HG02610 (cell line): Measurements from ENCODE around the gene SCART1.

Experiments
- ATAC-seq: cut with Tn5 transposase; IDR thresholded peaks from one replicate; pipeline ENCODE4 v1.9.1; 2021; ENCODE audit warnings: mild to moderate bottlenecking, moderate library complexity; ENCODE audit not compliant: unreplicated experiment

Gene SCART1

GRCh38 chr10:133454204-133454893, 604 bp downstream of the SCART1 start:
- ATAC-seq, result no peak

GRCh38 chr10:133455196-133455595, 1.5 kb downstream of the SCART1 start:
- no peak for ATAC-seq

GRCh38 chr10:133455611-133456031, 1.9 kb downstream of the SCART1 start:
- ATAC-seq, result no peak

- no peak for ATAC-seq
These were observed 2.6 kb downstream of the SCART1 start for GRCh38 chr10:133456041-133456951.

DNA sequence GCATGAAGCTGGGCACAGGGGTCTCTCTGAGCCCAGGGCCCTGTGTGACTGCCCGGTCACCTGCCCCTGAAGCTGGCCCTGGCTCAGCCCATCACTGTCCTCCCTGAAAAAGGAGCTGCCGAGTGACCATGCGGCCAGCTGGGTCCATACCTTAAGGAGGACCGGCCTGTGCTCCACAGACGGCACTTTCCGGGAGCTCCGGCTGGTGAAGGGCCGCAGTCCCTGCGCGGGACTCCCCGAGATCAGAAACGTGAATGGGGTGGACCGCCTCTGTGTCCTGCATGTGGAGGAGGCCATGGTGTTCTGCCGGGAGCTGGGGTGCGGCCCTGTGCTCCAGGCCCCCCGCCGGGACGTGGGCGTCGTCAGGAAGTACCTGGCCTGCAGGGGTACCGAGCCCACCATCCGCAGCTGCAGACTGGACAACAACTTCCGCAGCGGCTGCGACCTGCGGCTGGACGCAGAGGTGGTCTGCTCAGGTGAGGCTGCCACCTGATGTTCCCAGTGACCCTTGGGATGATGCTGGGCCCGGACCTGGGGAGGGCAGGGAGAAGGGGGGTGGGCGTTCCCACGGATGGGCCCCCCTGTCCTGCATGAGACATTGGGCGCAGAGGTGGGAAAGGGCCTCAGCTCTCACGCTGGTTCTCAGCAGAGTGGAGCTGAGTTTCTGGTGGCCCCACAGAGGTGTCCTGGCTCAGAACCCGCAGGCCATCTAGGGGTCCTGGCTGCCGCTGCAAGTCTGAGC, 3.5 kb downstream of the SCART1 start:
- ATAC-seq, result no peak

- ATAC-seq, result no peak
These were observed 4.4 kb downstream of the SCART1 start for GRCh38 chr10:133458021-133458709.

DNA sequence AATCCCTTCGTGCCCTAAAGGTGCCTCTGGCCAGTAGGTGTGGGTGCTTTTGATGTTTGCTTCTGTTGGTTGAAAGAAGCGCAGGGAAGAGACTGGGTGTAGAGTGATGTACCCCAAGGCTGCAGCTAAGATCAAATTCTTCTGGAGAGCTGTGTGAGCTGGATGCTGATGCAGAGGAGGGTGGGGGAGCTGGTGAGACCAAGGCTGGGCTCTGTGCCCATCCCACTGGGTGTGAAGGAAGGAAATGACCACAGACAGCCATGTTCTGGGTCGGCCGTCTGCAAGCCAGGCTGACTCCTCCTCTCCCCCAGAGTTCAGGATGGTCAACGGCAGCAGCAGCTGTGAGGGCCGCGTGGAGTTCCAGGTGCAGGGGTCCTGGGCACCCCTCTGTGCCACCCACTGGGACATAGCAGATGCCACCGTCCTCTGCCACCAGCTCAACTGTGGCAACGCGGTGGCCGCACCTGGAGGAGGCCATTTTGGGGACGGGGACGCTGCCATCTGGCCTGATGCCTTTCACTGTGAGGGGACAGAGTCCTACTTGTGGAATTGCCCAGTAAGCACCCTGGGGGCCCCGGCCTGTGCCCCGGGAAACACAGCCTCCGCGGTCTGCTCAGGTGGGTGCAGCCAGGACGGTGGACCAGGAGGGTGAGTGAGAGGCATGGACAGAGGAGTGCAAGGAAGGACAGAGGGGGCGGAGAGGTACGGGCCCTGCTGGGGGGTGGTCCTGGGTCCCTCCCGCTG, 5.1 kb downstream of the SCART1 start:
- no peak for ATAC-seq

DNA sequence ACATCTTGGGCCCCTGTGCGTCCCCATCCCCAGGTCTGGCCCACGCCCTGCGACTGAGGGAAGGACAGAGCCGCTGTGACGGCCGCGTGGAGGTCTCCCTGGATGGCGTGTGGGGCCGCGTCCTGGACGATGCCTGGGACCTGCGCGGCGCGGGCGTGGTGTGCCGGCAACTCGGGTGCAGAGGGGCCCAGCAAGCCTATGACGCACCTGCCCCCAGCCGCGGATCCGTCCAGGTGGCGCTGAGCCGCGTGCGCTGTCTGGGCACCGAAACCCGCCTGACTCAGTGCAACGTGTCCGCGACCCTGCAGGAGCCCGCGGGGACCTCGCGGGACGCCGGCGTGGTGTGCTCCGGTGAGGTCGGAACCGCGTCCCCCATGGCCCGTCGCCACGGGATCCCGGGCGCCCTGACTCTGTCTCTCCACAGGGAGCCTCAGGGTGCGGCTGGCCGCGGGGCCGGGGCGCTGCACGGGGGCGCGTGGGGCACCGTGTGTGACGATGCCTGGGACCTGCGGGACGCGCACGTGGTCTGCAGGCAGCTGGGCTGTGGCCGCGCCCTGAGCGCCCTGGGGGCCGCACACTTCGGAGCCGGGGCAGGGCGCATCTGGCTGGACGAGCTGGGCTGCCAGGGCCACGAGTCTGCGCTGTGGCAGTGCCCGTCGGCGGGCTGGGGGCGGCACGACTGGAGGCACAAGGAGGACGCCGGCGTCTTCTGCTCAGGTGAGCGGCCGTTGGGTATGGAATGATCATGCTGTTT, 5.9 kb downstream of the SCART1 start:
- ATAC-seq, result no peak

DNA sequence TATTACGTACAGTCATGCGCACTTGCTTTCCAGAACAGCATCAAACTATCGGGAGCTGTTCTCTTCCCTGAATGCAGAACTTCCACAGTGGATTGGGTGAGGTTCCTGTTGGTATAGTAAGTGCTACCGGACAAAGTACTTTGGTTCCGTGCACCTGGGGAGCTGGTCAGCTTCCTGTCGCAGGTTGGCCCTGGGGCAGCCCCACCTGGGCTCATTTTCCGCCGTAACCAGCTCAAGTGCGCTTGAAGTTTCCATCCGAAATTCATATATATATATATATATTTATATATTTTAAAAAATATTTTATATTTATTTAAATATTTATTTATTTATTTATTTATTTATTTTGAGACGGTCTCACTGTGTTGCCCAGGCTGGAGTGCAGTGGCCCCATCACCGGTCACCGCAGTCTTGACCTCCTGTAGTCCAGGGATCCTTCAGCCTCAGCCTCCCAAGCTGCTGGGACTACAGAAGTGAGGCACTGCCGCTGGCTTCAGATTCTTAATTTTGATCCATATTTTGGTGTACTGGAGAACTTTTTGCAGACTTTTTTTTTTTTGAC, 6.5 kb downstream of the SCART1 start:
- ATAC-seq, result no peak

DNA sequence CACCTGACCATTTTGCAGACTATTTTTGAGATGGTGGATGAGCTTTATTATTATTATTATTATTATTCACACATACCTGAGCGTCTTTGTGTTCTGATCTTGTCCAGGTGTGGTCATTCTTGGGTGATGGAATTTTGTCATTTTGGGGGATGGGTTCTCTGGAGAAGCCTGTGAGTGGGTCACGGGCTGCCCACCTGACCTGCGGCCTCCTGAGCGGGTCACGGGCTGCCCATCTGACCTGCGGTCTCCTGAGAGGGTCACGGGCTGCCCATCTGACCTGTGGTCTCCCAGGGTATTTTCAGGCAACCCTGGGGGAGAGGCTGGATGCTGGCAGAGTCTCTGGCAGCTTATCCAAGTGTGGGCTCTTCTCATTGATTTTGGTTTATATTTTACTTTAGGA, 7.3 kb downstream of the SCART1 start:
- no peak for ATAC-seq

GRCh38 chr10:133461841-133462240, 8.1 kb downstream of the SCART1 start:
- no peak for ATAC-seq

DNA sequence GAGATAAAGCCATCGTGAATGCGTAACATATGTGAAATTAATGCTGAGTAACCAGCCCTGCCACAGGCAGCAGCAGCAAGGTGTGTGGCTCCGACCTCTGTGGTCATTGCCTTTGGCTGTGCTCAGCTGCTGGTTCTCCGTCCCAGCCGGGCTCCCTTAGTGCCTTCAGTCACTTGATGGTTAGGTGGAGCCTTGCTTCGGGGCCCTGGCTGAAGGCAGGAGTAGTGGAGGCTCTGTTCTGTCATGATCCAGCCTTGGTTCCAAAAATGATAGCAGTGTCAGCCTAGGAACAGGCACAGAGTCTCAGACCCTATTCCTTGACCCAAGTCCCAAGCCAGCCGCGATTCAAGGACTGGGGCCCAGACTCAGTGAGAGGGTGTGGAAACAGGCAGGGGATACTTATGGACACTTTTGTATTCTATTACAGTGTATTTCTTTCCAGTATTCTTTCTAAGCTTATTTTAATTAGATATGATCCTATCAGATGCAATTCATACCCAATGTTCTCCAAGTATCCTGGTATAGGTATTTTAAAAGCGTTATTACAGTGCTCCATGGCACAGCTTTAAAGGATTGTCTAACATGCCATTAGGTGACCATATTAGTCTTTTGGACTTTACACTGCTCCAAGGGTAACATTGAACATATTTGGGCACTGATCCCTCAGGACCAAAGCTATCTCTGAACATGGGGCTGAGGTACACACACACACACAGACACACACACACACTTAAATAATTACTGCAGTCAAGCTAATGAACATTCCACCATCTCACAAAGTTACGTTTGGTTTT, 9.0 kb downstream of the SCART1 start:
- no peak for ATAC-seq

DNA sequence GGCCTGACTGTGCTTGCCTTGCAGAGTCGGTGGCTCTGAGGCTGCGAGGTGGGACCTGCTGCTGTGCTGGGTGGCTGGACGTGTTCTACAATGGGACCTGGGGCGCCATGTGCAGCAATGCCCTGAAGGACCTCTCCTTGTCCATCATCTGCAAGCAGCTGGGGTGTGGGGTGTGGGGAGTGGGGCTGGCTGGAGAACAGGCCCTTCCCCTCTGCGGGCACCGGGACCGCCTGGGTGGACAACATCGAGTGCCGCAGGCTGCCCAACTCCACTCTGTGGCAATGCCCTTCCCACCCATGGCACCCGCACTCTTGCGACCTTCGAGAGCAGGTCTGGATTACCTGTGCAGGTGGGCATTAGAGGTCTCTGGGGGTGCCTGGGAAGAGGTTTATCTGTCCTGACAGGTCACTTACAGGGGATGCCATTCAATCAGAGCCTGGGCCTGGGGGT, 10.9 kb downstream of the SCART1 start:
- ATAC-seq, result no peak

GRCh38 chr10:133465191-133465949, 11.6 kb downstream of the SCART1 start:
- no peak for ATAC-seq

DNA sequence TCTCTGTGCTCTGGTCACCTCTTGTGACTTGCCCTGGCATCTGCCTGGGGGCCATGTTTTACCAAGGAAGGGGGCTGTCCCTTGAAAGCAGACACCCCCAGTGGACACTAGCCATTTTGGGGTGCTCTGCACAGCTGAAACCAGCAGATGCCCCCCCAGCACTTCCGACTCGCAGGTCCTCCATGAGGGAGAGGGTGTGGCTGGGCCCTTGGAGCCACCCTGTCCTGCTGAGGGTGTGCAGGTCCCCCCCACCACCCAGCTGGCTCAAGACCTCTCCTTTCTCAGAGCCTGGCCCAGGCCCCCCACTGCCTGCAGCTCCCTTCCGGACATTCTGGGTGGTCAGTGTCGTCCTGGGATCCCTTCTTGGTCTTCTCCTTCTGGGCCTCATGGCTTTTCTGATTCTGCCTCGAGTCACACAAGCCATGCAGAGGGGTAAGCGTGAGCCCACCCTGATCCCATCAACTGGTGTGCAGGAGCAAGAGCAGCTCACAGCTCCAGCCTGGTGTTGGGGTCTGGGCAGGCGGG, 12.3 kb downstream of the SCART1 start:
- ATAC-seq, result no peak

DNA sequence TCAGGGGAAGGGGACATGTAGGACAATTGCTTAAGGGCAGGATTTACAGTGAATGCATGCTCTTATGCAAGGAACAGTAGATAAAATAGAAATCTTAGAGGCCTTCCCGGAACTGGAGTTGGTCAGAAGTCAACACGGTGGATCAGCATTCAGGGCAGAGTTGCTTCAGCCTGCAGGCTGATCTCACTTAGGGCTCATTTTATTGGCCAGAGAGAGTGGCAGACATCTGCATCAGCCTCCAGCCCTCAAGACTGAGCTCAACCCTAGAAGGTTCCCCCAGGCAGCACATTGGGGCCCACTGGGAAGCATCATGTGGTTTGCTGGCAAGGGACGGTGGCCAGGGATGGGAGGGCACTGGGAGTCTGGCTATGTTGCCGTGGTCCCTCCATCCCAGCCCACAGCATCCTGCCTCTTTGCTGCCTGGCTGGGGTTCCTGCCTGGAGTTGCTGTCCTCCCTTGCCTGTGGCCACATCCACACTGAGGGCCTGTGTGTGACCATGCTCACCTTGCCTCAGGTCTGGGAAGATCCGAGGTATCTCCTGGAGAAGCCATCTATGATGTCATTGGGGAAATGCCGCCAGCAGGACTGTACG, 13.0 kb downstream of the SCART1 start:
- ATAC-seq, result no peak
